ENCODE measurements around the gene MINDY4B. TPM values are rescaled to one million over a fixed set of nuclear protein-coding genes. Genes with fewer than 3 reads are reported as not detected.

The MINDY4B gene
- total and polyA plus RNA-seq, 2 experiments from 2014 or later: not detected

GRCh38 chr3:150902988-150903387 lies 2.3 kb downstream of the MINDY4B start:
- Histone ChIP-seq H3K36me3 (ENCODE audit: insufficient read depth) (no peaks in the 10 kb centered on the region), H3K4me1 (ENCODE audit: insufficient read depth) (no peaks in the 10 kb centered on the region), H2AFZ (no peak overlapping the region), H3K4me2 (no peak overlapping the region), H3K27ac (ENCODE audit: low read depth) (no peak overlapping the region), H3K4me3 (no peak overlapping the region), H4K20me1 (replicated peaks; ENCODE audit: insufficient read depth) (no peaks in the 10 kb centered on the region), H3F3A (replicated peaks; ENCODE audit: low read depth) (no peaks in the 10 kb centered on the region), H3K79me2 (replicated peaks; ENCODE audit: insufficient read depth) (no peaks in the 10 kb centered on the region), H3K27me3 (ENCODE audit: insufficient read depth) (no peaks in the 10 kb centered on the region), H3K9me2 (ENCODE audit: insufficient read depth) (0 out of 2 replicates have a peak, but pooled peaks cover 7% of the 10 kb centered on the region)
- Mint-ChIP-seq H3K36me3 (ENCODE audit: low read depth) (no peaks in the 10 kb centered on the region), H3K9me3 (no peaks in the 10 kb centered on the region), H3K4me3 (no peak overlapping the region), H3K27ac (no peak overlapping the region), H3K4me1 (peaks cover 5% of the 10 kb centered on the region), H3K27me3 (ENCODE audit: insufficient read depth, low read depth, poor library complexity) (peaks cover 3% of the 10 kb centered on the region)
- no peak for ATAC-seq
- no peak for TF ChIP-seq EZH2phosphoT487 (IDR thresholded peaks at IDR 0.05; ENCODE audit: unreplicated experiment)
- TF ChIP-seq JUNB (IDR thresholded peaks at IDR 0.05; ENCODE audit: unreplicated experiment): no peak
- no peak for TF ChIP-seq NANOG (IDR thresholded peaks at IDR 0.05; ENCODE audit: borderline replicate concordance)
- TF ChIP-seq CREB1 (CRISPR knock-in tag; IDR thresholded peaks at IDR 0.05; ENCODE audit: low read depth): no peak
- no peak for TF ChIP-seq EZH2 (IDR thresholded peaks at IDR 0.05; ENCODE audit: low read depth, unreplicated experiment)
- TF ChIP-seq ZNF462 (CRISPR knock-in tag; IDR thresholded peaks at IDR 0.05): no peak
- no peak for TF ChIP-seq POLR2AphosphoS5 (IDR thresholded peaks at IDR 0.05; ENCODE audit: low read depth)
- TF ChIP-seq STAT1 (IDR thresholded peaks at IDR 0.05; ENCODE audit: unreplicated experiment): no peak
- no peak for TF ChIP-seq ETS1 (IDR thresholded peaks at IDR 0.05)
- no peak for TF ChIP-seq REST (IDR thresholded peaks at IDR 0.05; ENCODE audit: unreplicated experiment)
- no peak for TF ChIP-seq ZNF331 (CRISPR knock-in tag; IDR thresholded peaks at IDR 0.05; ENCODE audit: low read depth)
- TF ChIP-seq CTCF (conservative IDR thresholded peaks at IDR 0.05; ENCODE audit: low read depth in 2 of 2): no peak
- no peak for TF ChIP-seq ZNF114 (CRISPR knock-in tag; IDR thresholded peaks at IDR 0.05)
- DNase-seq (ENCODE audit: low spot score): no peak

All from GM23338 (cell line).